OCI-LY1 (cell line): Measurements from ENCODE around the gene PRCD.

Experiments
- H2AFZ ChIP-seq: fragments of 200-600 bp; sonication (generic), shearing (Covaris generic); 2 replicates; pipeline ENCODE4 v1.6.0; 2014; ENCODE audit warnings: antibody characterized with exemption, mild to moderate bottlenecking, low read length
- H3F3A ChIP-seq: fragments of 200-600 bp; sonication (generic), shearing (Covaris generic); 2 replicates; pipeline ENCODE4 v1.6.0; 2014; ENCODE audit warnings: mild to moderate bottlenecking, antibody characterized with exemption, low read length, moderate library complexity; ENCODE audit not compliant: insufficient read depth
- H3K27ac ChIP-seq: fragments of 200-600 bp; sonication (generic); 2 replicates; pipeline ENCODE4 v1.5.1; 2014; ENCODE audit warnings: low read length, mixed run types, mild to moderate bottlenecking, low read depth; ENCODE audit not compliant: poor library complexity, severe bottlenecking
- H3K27me3 ChIP-seq: fragments of 200-600 bp; sonication (generic); 2 replicates; pipeline ENCODE4 v1.6.0; 2014; ENCODE audit warnings: antibody characterized with exemption, mild to moderate bottlenecking, low read length, moderate library complexity; ENCODE audit not compliant: insufficient read depth
- H3K36me3 ChIP-seq: fragments of 200-600 bp; sonication (generic); 2 replicates; pipeline ENCODE4 v1.6.1; 2014; ENCODE audit warnings: mild to moderate bottlenecking, antibody characterized with exemption, low read length, moderate library complexity, mixed read lengths; ENCODE audit not compliant: insufficient read depth
- H3K4me1 ChIP-seq: fragments of 200-600 bp; sonication (generic); 2 replicates; pipeline ENCODE4 v1.5.1; 2014; ENCODE audit warnings: mild to moderate bottlenecking, low read length, moderate library complexity; ENCODE audit not compliant: insufficient read depth, severe bottlenecking
- H3K4me2 ChIP-seq: fragments of 200-600 bp; sonication (generic), shearing (Covaris generic); 2 replicates; pipeline ENCODE4 v1.6.1; 2014; ENCODE audit warnings: low read length
- H3K4me3 ChIP-seq: fragments of 200-600 bp; sonication (generic); 2 replicates; pipeline ENCODE4 v1.5.1; 2014; ENCODE audit warnings: low read length, low read depth, mild to moderate bottlenecking, mixed read lengths; ENCODE audit not compliant: poor library complexity, severe bottlenecking
- H3K79me2 ChIP-seq: fragments of 200-600 bp; shearing (Covaris generic); 2 replicates; pipeline ENCODE4 v1.6.1; 2016; ENCODE audit warnings: mixed run types, low read length, mixed read lengths; ENCODE audit not compliant: insufficient read depth
- H3K9ac ChIP-seq: fragments of 200-600 bp; sonication (generic), shearing (Covaris generic); 2 replicates; pipeline ENCODE4 v1.6.1; 2014; ENCODE audit warnings: mild to moderate bottlenecking, low read length, mixed read lengths
- H3K9me2 ChIP-seq: fragments of 200-600 bp; sonication (generic), shearing (Covaris generic); 2 replicates; pipeline ENCODE4 v1.6.1; 2014; ENCODE audit warnings: low read depth, mild to moderate bottlenecking, low read length, mixed read lengths
- H3K9me3 ChIP-seq: fragments of 200-600 bp; shearing (Covaris generic); 2 replicates; pipeline ENCODE4 v1.6.1; 2014; ENCODE audit warnings: low read length, mixed read lengths
- H4K20me1 ChIP-seq: fragments of 200-600 bp; sonication (generic), shearing (Covaris generic); 2 replicates; pipeline ENCODE4 v1.6.0; 2016; ENCODE audit warnings: mild to moderate bottlenecking, low read length; ENCODE audit not compliant: insufficient read depth
- EZH2 ChIP-seq: fragments of 200-600 bp; sonication (generic), shearing (Covaris generic); IDR thresholded peaks from 2 replicates; pipeline ENCODE4 v1.8.0; 2017; ENCODE audit warnings: borderline replicate concordance, mixed run types, mild to moderate bottlenecking, antibody characterized with exemption, low read length, moderate library complexity, mixed read lengths
- TF ChIP-seq, protein P1 (sequence below): fragments of 200-600 bp; sonication (generic), shearing (Covaris generic); IDR thresholded peaks from 2 replicates; pipeline ENCODE4 v1.5.1; 2017; ENCODE audit warnings: mild to moderate bottlenecking, antibody characterized with exemption, low read length, moderate library complexity, mixed read lengths

The PRCD gene

DNA sequence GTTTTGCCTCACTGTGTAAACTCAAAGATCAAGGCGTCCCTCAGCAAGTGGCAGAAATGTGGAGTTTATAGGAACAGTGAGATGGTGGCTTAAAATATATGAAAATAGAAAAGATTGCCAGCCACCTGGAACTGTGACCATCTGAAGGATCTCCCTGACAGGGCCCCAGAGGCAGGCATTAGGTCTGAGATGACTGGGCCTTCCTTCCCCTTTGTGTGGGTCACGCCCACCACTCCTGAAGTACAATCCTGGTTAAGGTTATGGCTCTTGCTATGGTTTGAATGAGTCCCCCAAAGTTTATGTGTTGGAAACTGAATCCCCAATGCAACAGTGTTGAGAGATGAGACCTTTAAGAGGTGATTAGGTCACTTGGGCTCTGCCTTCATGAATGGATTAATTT is 39.4 kb downstream of the PRCD start:
- H3K36me3 ChIP-seq = no peaks in the 10 kb centered on the region
- no peaks in the 10 kb centered on the region for H3K9me2 ChIP-seq
- H3K4me1 ChIP-seq = no peaks in the 10 kb centered on the region
- H3K27me3 ChIP-seq = 0 out of 2 replicates have a peak, but pooled peaks cover 6% of the 10 kb centered on the region
- H3F3A ChIP-seq = no peaks in the 10 kb centered on the region
- H3K27ac ChIP-seq = no peak overlapping the region
- no peak overlapping the region for H3K4me3 ChIP-seq
- no peak overlapping the region for H2AFZ ChIP-seq
- no peaks in the 10 kb centered on the region for H3K9me3 ChIP-seq
- no peak overlapping the region for H3K9ac ChIP-seq
- TF ChIP-seq, protein P1, sequence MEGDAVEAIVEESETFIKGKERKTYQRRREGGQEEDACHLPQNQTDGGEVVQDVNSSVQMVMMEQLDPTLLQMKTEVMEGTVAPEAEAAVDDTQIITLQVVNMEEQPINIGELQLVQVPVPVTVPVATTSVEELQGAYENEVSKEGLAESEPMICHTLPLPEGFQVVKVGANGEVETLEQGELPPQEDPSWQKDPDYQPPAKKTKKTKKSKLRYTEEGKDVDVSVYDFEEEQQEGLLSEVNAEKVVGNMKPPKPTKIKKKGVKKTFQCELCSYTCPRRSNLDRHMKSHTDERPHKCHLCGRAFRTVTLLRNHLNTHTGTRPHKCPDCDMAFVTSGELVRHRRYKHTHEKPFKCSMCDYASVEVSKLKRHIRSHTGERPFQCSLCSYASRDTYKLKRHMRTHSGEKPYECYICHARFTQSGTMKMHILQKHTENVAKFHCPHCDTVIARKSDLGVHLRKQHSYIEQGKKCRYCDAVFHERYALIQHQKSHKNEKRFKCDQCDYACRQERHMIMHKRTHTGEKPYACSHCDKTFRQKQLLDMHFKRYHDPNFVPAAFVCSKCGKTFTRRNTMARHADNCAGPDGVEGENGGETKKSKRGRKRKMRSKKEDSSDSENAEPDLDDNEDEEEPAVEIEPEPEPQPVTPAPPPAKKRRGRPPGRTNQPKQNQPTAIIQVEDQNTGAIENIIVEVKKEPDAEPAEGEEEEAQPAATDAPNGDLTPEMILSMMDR = no peak
- H4K20me1 ChIP-seq = no peaks in the 10 kb centered on the region
- H3K4me2 ChIP-seq = no peak overlapping the region
- no peaks in the 10 kb centered on the region for H3K79me2 ChIP-seq

DNA sequence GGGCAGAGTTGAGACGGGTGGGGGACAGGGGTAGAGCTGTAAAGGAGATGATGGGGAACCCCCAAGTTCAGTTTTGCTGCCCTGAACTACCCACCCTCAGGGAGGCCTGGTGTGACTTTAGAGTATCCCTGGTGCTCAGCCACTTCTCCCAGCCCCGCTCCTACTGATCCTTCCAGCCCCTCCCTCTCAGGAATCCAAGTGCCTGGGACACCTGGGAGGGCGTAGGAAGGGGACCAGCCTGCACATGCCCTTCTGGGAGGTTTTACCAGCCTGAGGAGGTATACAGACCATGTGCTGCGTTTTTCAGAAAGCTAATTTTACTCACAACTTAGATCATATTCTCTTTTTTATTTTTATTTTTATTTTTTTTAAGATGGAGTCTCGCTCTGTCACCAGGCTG is 41.7 kb downstream of the PRCD start:
- peaks cover 6% of the 10 kb centered on the region; the same call in 1 of the 2 replicates for H3K27me3 ChIP-seq
- H3K4me1 ChIP-seq = no peaks in the 10 kb centered on the region
- H3K27ac ChIP-seq = no peak overlapping the region
- H3K36me3 ChIP-seq = no peaks in the 10 kb centered on the region; the same call in 1 of the 2 replicates
- H3K9me2 ChIP-seq = no peaks in the 10 kb centered on the region
- H3K79me2 ChIP-seq = no peaks in the 10 kb centered on the region
- H3K9ac ChIP-seq = no peak overlapping the region
- H4K20me1 ChIP-seq = no peaks in the 10 kb centered on the region
- H3K4me2 ChIP-seq = no peak overlapping the region
- TF ChIP-seq EZH2 = no peak
- TF ChIP-seq, protein P1 = no peak
- no peaks in the 10 kb centered on the region for H3K9me3 ChIP-seq
- no peak overlapping the region for H3K4me3 ChIP-seq
- H2AFZ ChIP-seq = no peak overlapping the region
- no peaks in the 10 kb centered on the region for H3F3A ChIP-seq

DNA sequence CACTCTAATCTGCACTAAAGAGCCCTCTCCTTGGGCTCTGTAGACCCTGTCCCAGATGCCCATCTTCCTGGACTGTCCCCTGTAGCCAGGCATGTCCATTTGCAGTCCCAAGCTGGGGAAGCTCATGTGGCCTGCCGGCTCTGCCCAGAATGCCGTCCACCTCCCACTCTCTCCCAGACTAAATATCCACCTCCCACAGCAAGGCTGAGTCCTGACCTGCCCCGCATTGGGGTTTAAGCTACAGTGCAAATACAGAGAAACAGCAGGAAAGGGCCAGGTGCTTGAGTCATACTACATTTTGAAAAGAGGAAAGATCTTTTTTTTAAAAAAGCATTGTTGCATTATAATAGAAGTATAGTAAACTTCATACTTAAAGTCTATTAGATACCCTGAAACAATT is 42.8 kb downstream of the PRCD start:
- H3K4me3 ChIP-seq = no peak overlapping the region
- H3F3A ChIP-seq = no peaks in the 10 kb centered on the region
- no peaks in the 10 kb centered on the region for H3K9me3 ChIP-seq
- no peaks in the 10 kb centered on the region for H3K9me2 ChIP-seq
- no peaks in the 10 kb centered on the region; the same call in 1 of the 2 replicates for H3K36me3 ChIP-seq
- H3K4me1 ChIP-seq = no peaks in the 10 kb centered on the region
- no peak overlapping the region for H3K4me2 ChIP-seq
- H3K79me2 ChIP-seq = no peaks in the 10 kb centered on the region
- no peak overlapping the region for H3K9ac ChIP-seq
- TF ChIP-seq EZH2 = no peak
- TF ChIP-seq, protein P1 = no peak
- H4K20me1 ChIP-seq = no peaks in the 10 kb centered on the region
- no peak overlapping the region for H2AFZ ChIP-seq
- H3K27me3 ChIP-seq = peaks cover 6% of the 10 kb centered on the region; the same call in 1 of the 2 replicates
- H3K27ac ChIP-seq = no peak overlapping the region
